GM19099 (cell line): ENCODE data around the gene GLCCI1.
A peak's percentile ranks its signal among the peaks of the same experiment; 100 is the strongest.

Experiments used
- POLR2A ChIP-seq: IDR thresholded peaks from 3 replicates; pipeline ENCODE4 v1.6.1; 2011; ENCODE audit warnings: low read depth; ENCODE audit not compliant: insufficient read length; ENCODE audit errors: extremely low read depth

GLCCI1 gene

GRCh38 chr7:8117195-8117594 lies 148.6 kb downstream of the GLCCI1 start:
- TF ChIP-seq POLR2A = no peak

GRCh38 chr7:8119262-8119661 lies 150.7 kb downstream of the GLCCI1 start:
- no peak for TF ChIP-seq POLR2A

GRCh38 chr7:8120390-8121058 lies 151.9 kb downstream of the GLCCI1 start:
- TF ChIP-seq POLR2A = no peak

- peak; percentile 27 for TF ChIP-seq POLR2A
Measured at GRCh38 chr7:8121243-8121642, 152.6 kb downstream of the GLCCI1 start.

GRCh38 chr7:8125680-8126444 lies 157.3 kb downstream of the GLCCI1 start:
- TF ChIP-seq POLR2A = peak; percentile 52

GRCh38 chr7:8126601-8127167 lies 158.1 kb downstream of the GLCCI1 start:
- TF ChIP-seq POLR2A = no peak

GRCh38 chr7:8128449-8129317 lies 160.1 kb downstream of the GLCCI1 start:
- TF ChIP-seq POLR2A = no peak

GRCh38 chr7:8129318-8129659 lies 160.7 kb downstream of the GLCCI1 start:
- no peak for TF ChIP-seq POLR2A

GRCh38 chr7:8130663-8131062 lies 162.1 kb downstream of the GLCCI1 start:
- TF ChIP-seq POLR2A = no peak

- no peak for TF ChIP-seq POLR2A
Measured at GRCh38 chr7:8131694-8132605, 163.4 kb downstream of the GLCCI1 start.

- TF ChIP-seq POLR2A = peak; percentile 15
Measured at GRCh38 chr7:8133188-8133848, 164.7 kb downstream of the GLCCI1 start.

- no peak for TF ChIP-seq POLR2A
Measured at GRCh38 chr7:8134089-8134733, 165.6 kb downstream of the GLCCI1 start.

GRCh38 chr7:8135417-8135816 lies 166.8 kb downstream of the GLCCI1 start:
- TF ChIP-seq POLR2A = no peak
